GM18519 (cell line): Measurements from ENCODE around the gene ZNF646.

Experiments
- ATAC-seq: cut with Tn5 transposase; IDR thresholded peaks from one replicate; pipeline ENCODE4 v1.9.1; 2021; ENCODE audit warnings: mild to moderate bottlenecking, moderate library complexity; ENCODE audit not compliant: unreplicated experiment, low FRiP score

ZNF646 gene

DNA sequence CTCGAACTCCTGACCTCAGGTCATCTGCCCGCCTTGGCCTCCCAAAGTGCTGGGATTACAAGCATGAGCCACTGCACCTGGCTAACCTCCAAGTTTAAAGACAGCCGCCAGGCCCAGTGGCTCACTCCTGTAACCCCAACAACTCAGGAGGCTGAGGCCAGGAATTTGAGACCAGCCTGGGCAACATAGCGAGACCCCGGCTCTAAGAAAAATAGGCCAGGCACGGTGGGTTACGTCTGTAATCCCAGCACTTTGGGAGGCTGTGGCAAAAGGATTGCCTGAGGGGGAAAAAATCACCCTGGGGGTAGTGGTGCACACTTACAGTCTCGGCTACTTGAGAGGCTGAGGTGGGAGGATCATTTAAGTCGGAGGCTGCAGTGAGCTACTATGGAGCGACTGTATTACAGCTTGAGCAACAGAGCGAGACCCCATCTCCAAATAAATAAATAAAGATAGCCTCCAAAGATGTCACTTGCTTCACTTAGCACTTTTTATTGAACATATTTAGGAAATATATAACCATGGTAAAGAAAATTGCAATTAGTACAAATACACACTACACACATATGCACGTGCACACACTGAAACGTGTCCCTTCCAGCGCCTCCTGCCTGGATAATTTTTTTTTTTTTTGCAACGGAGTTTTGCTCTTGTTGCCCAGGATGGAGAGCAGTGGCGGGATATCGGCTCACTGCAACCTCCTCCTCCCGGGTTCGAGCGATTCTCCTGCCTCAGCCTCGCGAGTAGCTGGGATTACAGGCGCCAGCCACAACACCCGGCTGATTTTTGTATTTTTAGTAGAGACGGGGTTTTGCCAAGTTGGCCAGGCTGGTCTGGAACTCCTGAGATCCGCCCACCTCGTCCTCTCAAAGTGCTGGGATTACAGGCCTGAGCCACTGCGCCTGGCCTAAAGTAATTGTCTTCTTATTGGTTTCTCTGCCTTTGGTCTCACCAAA, 32.6 kb downstream of the ZNF646 start:
- ATAC-seq, result no peak

DNA sequence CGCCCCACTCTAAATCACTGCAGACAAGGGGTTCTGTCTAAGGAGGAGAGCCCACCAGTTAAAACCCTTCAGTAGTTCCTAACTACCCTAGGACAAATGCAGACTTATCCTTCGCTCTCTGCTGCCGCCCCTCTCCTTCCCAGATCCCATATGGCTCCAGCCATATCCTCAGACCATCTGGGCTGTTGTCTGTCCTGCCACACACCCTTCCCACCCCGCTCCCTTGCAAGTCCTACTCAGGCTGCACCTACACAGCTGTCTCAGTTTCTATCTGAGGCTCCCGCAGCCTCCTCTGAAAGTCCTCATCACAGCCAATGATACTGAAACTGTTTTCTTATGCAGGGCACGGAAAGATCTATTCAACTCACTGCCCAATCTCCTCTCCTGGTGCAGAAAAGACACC, 33.2 kb downstream of the ZNF646 start:
- no peak for ATAC-seq

DNA sequence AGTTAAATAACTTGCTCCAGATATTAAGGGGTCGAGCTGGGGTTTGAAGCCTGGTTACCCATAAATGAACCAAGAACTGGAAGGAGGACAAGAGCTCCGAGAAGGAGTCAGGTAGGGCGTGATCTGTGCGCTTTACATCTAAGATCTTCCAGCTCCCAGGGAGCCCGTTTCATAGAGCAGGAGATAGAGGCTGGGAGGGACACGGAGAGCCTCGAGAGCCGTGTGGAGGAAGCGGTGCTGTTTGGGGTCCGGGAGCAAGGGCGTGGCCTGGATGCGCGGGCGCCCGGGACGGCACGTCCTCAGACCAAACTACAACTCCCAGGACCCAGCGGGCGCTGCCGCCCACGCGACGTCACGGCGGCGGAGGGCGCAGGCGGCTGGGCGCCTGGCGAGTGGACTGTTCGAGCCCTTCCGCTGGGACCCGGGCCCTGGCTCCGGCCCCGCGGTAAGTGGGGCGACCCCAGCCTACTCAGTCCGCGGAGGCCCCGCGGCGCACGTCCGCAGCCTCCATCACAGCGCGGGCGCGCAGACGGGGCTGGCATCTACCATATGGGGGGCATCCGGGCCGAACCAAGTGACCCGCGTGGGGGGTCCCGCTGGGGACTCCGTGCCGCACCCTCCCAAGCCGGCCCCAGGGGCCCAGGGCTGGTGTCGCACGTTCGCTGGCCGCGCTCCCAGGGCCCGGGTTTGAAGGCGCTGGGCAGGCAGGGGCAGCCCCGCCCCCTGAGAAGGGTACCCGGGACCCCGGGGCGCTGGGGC, 34.0 kb downstream of the ZNF646 start, which contains the start of gene BCKDK:
Gene BCKDK, plus strand, starts transcription at position 352 of the 759 bp plus-strand sequence. CDS start 838 bp downstream, outside the sequence.
- ATAC-seq, result no peak

DNA sequence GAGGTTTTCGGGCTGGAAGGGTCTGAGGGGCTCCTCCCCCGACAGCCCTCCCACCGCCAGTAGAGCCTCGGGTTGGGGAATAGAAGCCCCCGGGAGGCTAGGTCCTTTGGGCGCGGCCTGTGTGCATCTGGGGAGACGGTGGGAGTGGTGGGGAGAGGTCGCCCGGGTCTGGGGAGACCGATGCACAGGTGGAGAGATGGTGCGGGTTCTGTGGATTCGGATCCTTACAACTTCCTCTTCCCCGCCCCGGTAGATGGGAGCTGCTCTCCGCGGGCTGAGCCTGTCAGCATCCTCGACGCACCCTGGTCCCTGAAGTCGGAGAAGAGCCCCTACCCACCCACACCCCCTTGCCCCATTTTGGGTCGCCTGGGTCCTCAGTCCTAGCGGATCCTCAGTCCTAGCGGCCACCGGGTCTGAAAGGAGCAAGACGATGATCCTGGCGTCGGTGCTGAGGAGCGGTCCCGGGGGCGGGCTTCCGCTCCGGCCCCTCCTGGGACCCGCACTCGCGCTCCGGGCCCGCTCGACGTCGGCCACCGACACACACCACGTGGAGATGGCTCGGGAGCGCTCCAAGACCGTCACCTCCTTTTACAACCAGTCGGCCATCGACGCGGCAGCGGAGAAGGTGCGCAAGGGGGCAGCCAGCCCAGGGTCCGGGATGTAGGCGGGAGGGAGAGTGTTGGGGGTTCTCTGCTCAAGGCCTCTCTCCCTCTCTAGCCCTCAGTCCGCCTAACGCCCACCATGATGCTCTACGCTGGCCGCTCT, 34.8 kb downstream of the ZNF646 start:
- ATAC-seq, result no peak

DNA sequence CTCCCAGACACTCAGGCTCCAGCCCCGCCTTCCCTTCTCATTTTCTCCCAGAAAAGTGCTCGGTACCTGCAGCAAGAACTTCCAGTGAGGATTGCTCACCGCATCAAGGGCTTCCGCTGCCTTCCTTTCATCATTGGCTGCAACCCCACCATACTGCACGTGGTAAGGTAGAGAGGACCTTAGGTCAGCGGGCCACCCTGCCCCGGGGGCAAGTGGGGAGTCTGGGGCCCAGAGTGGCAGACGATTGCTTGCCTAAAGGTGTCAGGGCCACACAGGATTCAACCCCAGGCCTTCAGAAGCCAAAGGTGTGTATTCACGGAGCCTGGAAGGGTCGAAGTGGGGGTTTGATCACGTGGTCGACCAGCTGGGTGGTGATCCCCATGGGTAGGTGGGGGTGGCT, 35.4 kb downstream of the ZNF646 start:
- no peak for ATAC-seq

DNA sequence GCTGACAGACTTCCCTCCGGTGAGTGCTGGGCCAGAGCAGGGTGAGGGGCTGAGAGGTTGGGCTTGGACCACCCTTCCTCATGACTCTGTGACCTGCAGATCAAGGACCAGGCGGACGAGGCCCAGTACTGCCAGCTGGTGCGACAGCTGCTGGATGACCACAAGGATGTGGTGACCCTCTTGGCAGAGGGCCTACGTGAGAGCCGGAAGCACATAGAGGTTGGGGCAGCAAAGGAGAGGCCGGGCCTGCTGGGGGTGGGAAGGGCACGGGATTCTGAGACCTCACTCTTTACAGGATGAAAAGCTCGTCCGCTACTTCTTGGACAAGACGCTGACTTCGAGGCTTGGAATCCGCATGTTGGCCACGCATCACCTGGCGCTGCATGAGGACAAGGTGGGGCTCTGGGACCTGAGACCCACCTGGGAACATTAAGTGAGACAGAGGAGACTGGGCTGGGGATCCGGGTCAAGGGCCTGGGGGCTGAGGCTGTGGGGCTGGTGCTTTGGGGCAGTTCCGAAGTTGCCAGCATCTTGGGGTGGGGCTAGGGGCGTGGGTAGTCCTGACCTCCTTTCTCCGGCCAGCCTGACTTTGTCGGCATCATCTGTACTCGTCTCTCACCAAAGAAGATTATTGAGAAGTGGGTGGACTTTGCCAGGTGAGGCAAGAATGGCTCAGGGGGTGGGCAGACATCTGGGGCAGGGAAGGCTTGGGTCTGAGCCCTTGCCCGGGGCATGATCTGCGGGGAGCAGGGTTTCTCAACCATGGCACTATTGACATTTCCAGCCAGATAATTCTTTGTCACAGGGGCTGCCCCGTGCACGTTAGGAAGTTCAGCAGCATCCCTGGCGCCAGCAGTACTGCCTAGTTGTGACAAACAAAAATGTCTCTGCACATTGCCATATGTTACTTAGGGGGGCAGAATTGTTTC, 36.1 kb downstream of the ZNF646 start:
- no peak for ATAC-seq

DNA sequence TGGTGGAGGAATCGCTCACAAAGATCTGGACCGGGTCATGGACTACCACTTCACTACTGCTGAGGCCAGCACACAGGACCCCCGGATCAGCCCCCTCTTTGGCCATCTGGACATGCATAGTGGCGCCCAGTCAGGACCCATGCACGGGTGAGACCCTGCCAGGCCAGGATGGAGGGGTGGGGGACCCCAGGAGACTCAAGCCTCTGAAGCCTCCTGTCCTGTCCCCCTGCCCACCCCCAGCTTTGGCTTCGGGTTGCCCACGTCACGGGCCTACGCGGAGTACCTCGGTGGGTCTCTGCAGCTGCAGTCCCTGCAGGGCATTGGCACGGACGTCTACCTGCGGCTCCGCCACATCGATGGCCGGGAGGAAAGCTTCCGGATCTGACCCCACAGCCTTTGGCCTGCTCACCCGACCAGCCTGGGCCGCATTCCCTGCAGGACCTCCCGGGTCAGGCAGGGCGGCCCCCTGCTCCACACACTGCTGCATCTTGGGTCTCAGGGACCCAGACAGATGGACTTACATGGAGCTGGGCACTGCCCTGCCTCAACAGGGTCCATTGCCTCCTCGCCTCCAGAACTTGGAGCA, 37.8 kb downstream of the ZNF646 start:
- no peak for ATAC-seq

DNA sequence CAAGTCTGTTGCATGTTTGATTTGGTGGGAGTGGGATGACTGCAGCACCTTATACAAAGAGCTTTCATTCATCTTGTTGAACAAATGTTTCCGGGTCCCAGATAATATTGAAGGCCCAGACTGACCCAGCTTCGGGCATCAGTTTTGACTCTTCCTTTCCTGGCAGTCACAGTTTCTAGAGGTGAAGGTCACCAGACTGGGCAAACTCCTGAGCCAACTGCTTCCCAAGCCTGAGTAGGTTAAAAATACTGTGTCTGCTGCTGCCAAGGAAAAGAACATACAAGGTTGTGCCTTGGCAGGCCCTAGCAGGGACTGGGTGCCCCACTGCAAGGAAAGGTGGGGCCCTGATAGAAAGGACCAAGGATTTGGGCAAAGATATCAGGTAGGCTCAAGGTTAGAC, 38.5 kb downstream of the ZNF646 start:
- ATAC-seq, result no peak

DNA sequence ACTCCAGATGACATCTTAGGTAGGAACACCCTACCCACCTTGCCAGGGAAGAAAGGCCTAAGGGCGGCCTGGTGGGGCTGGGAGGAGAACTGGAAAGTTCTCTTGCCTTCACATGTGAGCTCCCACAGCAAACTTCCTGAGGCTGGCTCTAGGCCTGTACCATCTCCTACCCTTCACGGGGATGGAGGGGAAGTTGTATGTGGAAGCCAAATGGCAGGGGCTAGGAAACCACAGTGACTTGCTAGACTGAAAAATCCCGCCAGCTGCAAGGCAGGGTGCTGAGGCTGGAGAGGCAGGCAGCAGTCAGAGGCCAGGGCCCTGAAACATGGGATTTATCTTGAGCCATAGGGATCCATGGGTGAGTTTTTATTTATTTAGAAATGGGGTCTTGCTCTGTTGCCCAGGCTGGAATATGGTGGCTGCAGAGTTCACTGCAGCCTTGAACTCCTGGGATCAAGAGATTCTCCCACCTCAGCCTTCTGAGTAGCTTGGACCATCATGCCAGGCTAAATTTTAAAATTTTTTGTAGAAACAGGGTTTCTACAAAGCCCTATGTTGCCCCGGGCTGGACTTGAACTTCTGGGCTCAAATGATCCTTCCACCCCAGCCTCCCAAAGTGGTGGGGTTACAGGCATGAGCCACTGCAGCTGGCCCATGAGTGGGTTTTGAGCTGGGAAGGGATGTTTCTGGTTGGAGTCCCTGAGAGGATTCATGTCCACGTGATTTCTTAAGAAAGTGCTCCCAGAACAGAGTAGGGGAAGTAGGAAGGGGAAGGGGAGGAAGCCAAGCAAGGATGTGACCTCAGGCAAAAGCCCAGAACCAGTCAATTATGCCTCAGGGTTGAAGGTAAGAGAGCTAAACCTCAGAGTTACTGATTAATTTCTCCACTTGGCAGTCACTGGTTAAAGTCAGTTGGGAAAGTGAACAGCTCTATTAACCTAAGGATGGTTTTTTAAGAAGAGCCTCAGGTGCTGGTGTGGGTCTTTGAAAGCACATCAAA, 39.2 kb downstream of the ZNF646 start:
- ATAC-seq, result no peak

DNA sequence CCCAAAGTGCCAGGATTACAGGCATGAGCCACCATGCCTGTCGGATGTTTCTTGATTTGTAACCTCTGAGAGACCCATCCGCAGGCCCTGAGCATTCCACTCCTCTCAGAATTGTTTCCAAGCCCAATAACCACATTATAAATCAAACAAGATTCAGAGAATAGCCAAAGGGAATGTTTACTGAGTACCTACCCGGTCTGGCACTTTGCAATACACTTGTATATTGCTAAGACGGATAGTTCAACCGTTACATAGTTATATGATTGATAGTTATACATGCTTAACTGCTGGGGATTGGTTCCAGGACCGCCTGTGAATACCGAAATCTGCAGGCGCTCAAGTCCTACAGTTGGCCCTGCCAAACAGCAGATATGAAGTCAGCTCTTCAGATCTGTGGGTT, 40.2 kb downstream of the ZNF646 start:
- ATAC-seq, result no peak

DNA sequence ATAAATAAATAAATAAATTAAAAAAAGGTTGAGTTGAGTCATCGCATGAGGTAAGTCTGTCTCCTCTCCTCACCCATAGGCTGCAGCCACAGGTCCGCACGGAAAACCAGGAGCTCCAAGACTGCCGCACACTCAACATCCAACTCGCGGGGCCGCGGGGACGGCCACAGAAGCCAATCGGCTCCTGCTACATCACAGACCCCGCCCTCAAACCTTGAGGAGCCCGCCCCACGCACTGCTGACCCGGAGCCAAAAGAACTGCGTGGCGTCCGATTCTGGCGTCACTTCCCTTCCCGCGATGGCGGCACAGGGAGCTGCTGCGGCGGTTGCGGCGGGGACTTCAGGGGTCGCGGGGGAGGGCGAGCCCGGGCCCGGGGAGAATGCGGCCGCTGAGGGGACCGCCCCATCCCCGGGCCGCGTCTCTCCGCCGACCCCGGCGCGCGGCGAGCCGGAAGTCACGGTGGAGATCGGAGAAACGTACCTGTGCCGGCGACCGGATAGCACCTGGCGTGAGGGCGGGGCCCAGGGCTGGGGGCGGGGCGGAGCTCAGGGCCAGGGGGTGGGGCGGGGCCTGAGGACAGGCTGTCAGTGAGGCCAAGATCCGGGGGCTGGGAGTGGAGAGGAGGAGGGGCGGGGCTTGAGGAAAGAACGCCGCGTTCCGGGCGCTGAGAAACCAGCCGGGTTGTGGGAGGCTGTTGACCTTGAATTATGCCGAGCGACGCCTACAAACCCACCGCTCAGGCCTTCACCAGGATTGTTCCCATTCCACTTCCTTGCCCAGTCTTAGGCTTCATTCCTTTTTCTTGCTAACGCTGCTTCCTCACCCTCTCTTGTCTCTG, 43.4 kb downstream of the ZNF646 start, which contains the start of gene KAT8:
Gene KAT8, plus strand, starts transcription at position 281 of the 839 bp plus-strand sequence. Its CDS starts 18 bp downstream, at position 299.
- ATAC-seq, result peak; percentile 70

DNA sequence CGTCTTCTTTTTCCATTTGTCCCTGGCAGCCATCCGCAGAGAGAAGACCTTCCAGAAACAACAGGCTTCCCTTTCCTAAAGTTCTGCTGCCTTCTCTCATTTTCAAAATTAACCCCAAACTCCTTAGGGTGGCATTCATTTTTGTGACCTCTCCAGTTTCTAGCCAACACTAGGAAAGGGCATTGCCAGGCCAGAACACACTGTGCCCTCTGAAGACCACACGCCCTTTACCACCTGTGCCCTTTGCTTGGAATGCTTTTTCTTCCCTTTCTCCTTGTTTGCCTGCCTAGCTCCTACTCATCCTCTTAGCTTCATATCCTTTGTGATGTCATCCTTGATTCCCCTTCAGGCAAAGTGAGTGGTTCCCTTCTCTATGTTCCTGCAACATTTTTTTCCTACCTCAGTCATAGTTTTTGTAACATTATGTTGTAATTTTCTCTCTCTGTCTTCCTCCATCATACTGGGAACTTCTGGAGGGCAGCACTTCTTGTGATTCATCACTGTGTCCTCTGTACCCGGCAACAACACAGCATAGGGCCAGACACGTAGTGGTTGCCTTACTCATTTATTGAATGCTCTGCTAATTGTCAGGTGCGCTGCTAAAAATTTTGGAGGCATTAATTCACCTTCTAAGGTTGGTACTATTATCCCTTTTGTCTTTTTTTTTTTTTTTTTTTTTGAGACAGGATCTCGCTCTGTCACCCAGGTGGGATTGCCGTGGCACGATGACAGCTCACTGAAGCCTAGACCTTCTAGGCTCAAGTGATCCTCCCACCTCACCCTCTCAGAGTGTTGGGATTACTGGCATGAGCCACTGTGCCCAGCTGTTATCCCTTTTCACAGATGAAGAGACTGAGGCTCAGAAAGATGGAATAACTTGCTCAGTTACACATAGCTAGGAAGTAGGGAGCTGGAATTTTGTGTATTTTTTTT, 44.3 kb downstream of the ZNF646 start:
- no peak for ATAC-seq

DNA sequence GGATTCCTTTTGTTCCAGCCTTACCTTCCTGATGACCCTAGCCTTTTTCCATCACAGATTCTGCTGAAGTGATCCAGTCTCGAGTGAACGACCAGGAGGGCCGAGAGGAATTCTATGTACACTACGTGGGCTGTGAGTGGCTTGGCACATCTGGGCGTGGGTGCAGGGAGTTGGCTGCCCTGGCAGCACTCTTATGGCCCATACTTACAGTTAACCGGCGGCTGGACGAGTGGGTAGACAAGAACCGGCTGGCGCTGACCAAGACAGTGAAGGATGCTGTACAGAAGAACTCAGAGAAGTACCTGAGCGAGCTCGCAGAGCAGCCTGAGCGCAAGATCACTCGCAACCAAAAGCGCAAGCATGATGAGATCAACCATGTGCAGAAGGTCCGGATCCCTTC, 45.9 kb downstream of the ZNF646 start:
- ATAC-seq, result no peak

DNA sequence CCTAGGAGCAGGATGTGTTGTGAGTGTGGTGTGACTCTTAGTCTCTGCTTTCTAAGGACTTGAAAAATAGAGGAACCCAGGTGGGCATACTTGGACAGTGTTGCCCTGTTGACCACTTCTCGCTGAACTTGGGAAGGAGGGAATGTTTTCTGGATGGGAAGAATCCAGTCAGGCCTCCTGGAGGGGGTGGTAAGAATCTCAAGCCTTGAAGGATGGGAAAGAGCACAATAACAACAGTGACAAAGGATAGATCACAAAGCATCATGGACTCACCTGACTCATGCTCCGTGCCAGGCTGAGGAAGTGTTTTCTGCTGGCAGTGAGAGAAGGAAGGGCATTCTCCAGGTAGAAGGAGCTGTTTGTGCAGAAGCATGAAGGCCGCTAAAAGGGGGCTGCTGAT, 51.6 kb downstream of the ZNF646 start:
- no peak for ATAC-seq

DNA sequence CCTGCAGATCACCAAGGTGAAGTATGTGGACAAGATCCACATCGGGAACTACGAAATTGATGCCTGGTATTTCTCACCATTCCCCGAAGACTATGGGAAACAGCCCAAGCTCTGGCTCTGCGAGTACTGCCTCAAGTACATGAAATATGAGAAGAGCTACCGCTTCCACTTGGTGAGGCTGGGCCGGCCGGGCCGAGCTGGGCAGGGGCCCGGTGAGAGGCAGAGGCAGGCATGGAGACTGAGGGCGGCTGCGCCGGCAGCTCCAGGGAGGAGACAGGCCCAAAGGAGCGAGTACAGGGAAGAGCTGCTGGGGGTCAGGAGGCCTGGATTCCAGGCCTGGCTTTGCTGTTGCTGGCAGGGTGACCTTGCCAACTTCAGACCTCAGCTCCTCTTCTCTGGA, 53.0 kb downstream of the ZNF646 start:
- no peak for ATAC-seq
